A673 (cell line): ENCODE measurements around the gene MCAM. TPM values are rescaled to one million over a fixed set of nuclear protein-coding genes. Genes with fewer than 3 reads are reported as not detected.

Experiments
- BruUV-seq: library from RNA; stranded (reverse); fragments of 400-500 nt; replicated peaks from 2 replicates; lab custom pipeline; 2021; lab: Mats Ljungman, UMichigan
- CTCF ChIA-PET: fragments of 300-600 bp; sonication (Branson Sonifier 250); formaldehyde crosslinking; loops from one replicate; lab custom pipeline; 2022; ENCODE audit warnings: antibody characterized with exemption; lab: Charles Lee
- POLR2A ChIA-PET: fragments of 300-600 bp; sonication (Branson Sonifier 250); formaldehyde crosslinking; loops from one replicate; lab custom pipeline; 2022; ENCODE audit warnings: antibody characterized with exemption; ENCODE audit not compliant: low non-redundant PET; lab: Charles Lee
- DNase-seq: peaks from one replicate; pipeline ENCODE4 v3.0.0-alpha.2; 2015; ENCODE audit warnings: low spot score
- H3K27ac ChIP-seq: fragments of 200-600 bp; sonication (generic); 2 replicates; pipeline ENCODE4 v1.5.1; 2016; ENCODE audit warnings: mixed run types, low read depth, mild to moderate bottlenecking, mixed read lengths, antibody characterized with exemption, low read length; ENCODE audit not compliant: poor library complexity, severe bottlenecking
- H3K27me3 ChIP-seq: fragments of 200-600 bp; sonication (generic); replicated peaks from 2 replicates; pipeline ENCODE4 v1.6.1; 2017; ENCODE audit warnings: mixed run types, low read depth, mild to moderate bottlenecking, mixed read lengths, antibody characterized with exemption, low read length; ENCODE audit not compliant: insufficient read depth, poor library complexity
- H3K36me3 ChIP-seq: fragments of 200-600 bp; sonication (generic); 2 replicates; pipeline ENCODE4 v1.6.1; 2016; ENCODE audit warnings: mixed run types, mild to moderate bottlenecking, mixed read lengths, antibody characterized with exemption, low read length; ENCODE audit not compliant: insufficient read depth, poor library complexity, severe bottlenecking
- H3K4me1 ChIP-seq: fragments of 200-600 bp; sonication (generic); 2 replicates; pipeline ENCODE4 v1.6.1; 2017; ENCODE audit warnings: mixed run types, mild to moderate bottlenecking, mixed read lengths, antibody characterized with exemption, low read length; ENCODE audit not compliant: insufficient read depth, poor library complexity, severe bottlenecking
- H3K4me3 ChIP-seq: fragments of 200-600 bp; sonication (generic); 2 replicates; pipeline ENCODE4 v1.5.1; 2016; ENCODE audit warnings: low read depth, mixed run types, mild to moderate bottlenecking, mixed read lengths, low read length; ENCODE audit not compliant: poor library complexity, severe bottlenecking
- H3K9me3 ChIP-seq: fragments of 200-600 bp; sonication (generic); 2 replicates; pipeline ENCODE4 v1.6.1; 2016; ENCODE audit warnings: mixed run types, low read depth, mild to moderate bottlenecking, mixed read lengths, antibody characterized with exemption, low read length; ENCODE audit not compliant: poor library complexity, severe bottlenecking
- CTCF ChIP-seq: fragments of 300-800, 200-600 bp; sonication (generic); conservative IDR thresholded peaks from 2 replicates; pipeline ENCODE4 v1.5.1; 2017; ENCODE audit warnings: low read depth, mild to moderate bottlenecking, antibody characterized with exemption, low read length, moderate library complexity, mixed read lengths
- EZH2 ChIP-seq: fragments of 200-600 bp; sonication (generic); IDR thresholded peaks from 2 replicates; pipeline ENCODE4 v1.6.1; 2017; ENCODE audit warnings: borderline replicate concordance, low read depth, mild to moderate bottlenecking, mixed read lengths, antibody characterized with exemption, low read length; ENCODE audit not compliant: poor library complexity, severe bottlenecking
- intact Hi-C: fragments of 100-400 bp; cut with micrococcal nuclease; formaldehyde crosslinking; loops from one replicate; pipeline ENCODE4 v1.10.0; 2022; ENCODE audit not compliant: unreplicated experiment
- total RNA-seq: library from RNA; stranded (reverse); gene quantifications from 2 replicates; pipeline ENCODE4 v1.2.3, GENCODE V29; 2021

Gene MCAM
- total RNA-seq, 1 experiment from 2014 or later = 14.4 TPM

DNA sequence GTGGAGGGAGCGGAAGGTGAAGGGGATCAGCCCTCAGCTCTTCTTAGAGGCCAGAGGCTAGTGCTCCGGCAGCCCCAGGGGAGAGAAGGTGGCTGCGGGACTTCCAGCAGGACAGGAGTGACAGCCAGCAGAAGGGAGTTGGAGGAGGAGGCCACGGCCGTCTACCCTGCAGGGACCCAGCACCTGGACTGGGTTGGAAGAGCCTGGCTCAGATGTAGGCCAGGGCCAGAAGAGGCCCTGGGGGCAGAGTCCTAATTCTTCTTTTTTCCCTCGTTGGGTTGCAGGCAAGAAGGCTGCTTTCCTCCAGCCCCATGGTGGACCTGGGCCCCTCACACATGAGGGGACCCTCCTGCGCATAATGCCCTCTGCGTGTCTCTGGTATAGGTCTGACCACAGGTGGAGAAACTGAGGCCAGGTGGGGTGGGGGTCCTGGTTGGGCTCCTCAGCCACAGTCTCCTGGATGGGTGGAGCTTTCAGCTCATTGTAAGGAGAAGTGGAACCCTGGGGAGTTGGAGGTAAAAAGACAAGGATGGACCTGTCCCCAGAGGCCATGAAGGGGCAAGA, 2.3 kb upstream of the MCAM start:
- peaks cover 25% of the 10 kb centered on the region for H3K4me1 ChIP-seq
- intact Hi-C loops = no loop called here
- CTCF ChIA-PET = interaction anchor here (1.7 kb wide), 1 partner anchor 37 kb away, joined by 6 read pairs; no protein-coding TSS in a partner anchor

DNA sequence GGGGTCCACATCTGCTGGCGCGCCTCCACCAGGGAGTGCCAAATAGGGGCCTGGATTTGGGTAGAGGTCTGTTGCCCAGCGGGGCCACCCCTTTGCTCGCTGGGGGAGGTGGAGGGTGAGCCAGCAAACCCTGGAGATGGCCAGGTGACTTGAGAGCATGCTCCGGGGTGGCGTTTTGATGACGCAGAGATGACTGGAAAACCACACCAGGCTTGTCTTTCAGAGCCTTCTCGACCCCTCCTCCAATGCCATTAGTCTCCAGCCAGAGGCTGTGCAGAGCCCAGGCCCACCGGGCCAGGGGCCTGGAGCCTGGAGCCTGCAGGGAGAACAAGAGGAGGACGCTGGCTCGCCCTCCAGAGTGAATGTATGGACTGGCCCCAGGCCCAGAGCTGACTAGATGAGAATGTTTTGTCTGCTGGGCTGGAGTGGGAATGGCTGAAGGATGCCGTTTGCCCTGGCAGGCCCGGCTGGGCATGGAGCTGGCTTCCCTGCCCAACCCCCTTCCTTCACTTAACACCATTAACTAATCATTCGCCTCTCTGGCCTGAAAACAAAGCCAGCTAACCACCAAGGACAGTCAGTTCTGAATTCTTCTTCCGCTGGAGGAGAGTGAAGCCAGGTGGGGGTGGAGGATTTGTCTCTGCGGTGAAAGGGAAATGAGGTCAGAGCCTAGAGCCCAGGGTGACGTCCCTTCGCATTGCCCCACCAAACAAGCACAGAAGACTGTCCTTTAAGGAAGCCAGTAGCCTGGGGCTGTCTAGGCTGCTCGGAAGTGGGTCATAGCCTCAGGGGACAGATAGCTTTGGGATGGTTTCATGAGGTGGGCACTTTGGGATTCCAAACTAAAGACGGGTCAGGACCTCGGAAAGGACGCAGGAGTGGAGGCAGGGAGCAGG, 1.6 kb upstream of the MCAM start:
- Histone ChIP-seq H3K27me3 (no peaks in the 10 kb centered on the region), H3K27ac (no peak overlapping the region), H3K36me3 (no peaks in the 10 kb centered on the region), H3K4me3 (no peak overlapping the region), H3K4me1 (peaks cover 25% of the 10 kb centered on the region), H3K9me3 (no peaks in the 10 kb centered on the region)
- TF ChIP-seq EZH2 (no peak), CTCF (no peak)
- BruUV-seq = no TSS peak
- ChIA-PET POLR2A (no interaction called here), CTCF (interaction anchor here (0.6 to 1.7 kb wide), 4 partner anchors 20 to 174 kb away, joined by 3 to 6 read pairs (median 4); no protein-coding TSS in a partner anchor)
- intact Hi-C loops = no loop called here
- DNase-seq = no peak

More for the DNA sequence above, 2.3 kb upstream of the MCAM start:
- TF ChIP-seq EZH2 (no peak), CTCF (no peak)
- H3K9me3 ChIP-seq = no peaks in the 10 kb centered on the region
- H3K27me3 ChIP-seq = no peaks in the 10 kb centered on the region
- DNase-seq = no peak
- POLR2A ChIA-PET = interaction anchor here (0.6 kb wide), 1 partner anchor 8 kb away, joined by 3 read pairs; no protein-coding TSS in a partner anchor
- H3K36me3 ChIP-seq = no peaks in the 10 kb centered on the region
- H3K27ac ChIP-seq = no peak overlapping the region
- no peak overlapping the region for H3K4me3 ChIP-seq
- BruUV-seq = no TSS peak

GRCh38 chr11:119317592-119318239, 786 bp upstream of the MCAM start:
- peak overlapping the region; percentile 62 for H3K4me3 ChIP-seq
- H3K27me3 ChIP-seq = no peaks in the 10 kb centered on the region
- H3K27ac ChIP-seq = no peak overlapping the region
- intact Hi-C loops = no loop called here
- no TSS peak for BruUV-seq
- CTCF ChIA-PET = interaction anchor here (0.6 to 1.0 kb wide), 3 partner anchors 21 to 173 kb away, joined by 3 to 5 read pairs (median 4); no protein-coding TSS in a partner anchor
- TF ChIP-seq EZH2 = no peak
- TF ChIP-seq CTCF = no peak
- no peaks in the 10 kb centered on the region for H3K36me3 ChIP-seq
- DNase-seq = no peak
- no peaks in the 10 kb centered on the region for H3K9me3 ChIP-seq
- POLR2A ChIA-PET = interaction anchor here (1.0 kb wide), 1 partner anchor 12 kb away, joined by 3 read pairs; no protein-coding TSS in a partner anchor
- H3K4me1 ChIP-seq = peaks cover 25% of the 10 kb centered on the region
